Endometrial microvascular endothelial cells (primary cell): ENCODE measurements around the gene OVOL1. TPM values are rescaled to one million over a fixed set of nuclear protein-coding genes. Genes with fewer than 3 reads are reported as not detected.
"Not testable (repeated sequence)": the region's sequence is repeated elsewhere in the genome, so short reads cannot be mapped to it uniquely, and the experiment has no call there.

ENCODE experiments used
- in situ Hi-C: cut with HindIII; loops from 2 replicates; pipeline ENCODE4 v1.10.0; 2017; ENCODE audit warnings: low sequenced_read_pairs, low pct_unique_long_range_greater_than_20kb; ENCODE audit errors: inconsistent ontology term
- total RNA-seq: library from RNA; depleted of rRNA; stranded (reverse); fragments of >200 nt; gene quantifications from one replicate; pipeline ENCODE4 v1.2.3, GENCODE V29; 2015; ENCODE audit errors: inconsistent ontology term

Gene OVOL1
- total RNA-seq, 1 donor from 2014 or later = not detected

GRCh38 chr11:65808744-65809341 is 22.0 kb downstream of the OVOL1 start:
- in situ Hi-C loops = no loop called here

GRCh38 chr11:65809496-65809895 is 22.6 kb downstream of the OVOL1 start:
- in situ Hi-C loops = no loop called here

- in situ Hi-C loops = no loop called here
Measured at GRCh38 chr11:65810046-65810868, 23.4 kb downstream of the OVOL1 start.

GRCh38 chr11:65811764-65812475 is 25.1 kb downstream of the OVOL1 start:
- in situ Hi-C loops = no loop called here

GRCh38 chr11:65814131-65814985 is 27.5 kb downstream of the OVOL1 start:
- in situ Hi-C loops = no loop called here

GRCh38 chr11:65814986-65815565 is 28.2 kb downstream of the OVOL1 start:
- in situ Hi-C loops = no loop called here

- in situ Hi-C loops = no loop called here
Measured at GRCh38 chr11:65816696-65817095, 29.8 kb downstream of the OVOL1 start.

GRCh38 chr11:65817312-65817834 is 30.5 kb downstream of the OVOL1 start:
- in situ Hi-C loops = no loop called here

- in situ Hi-C loops = no loop called here
Measured at GRCh38 chr11:65817835-65818680, 31.2 kb downstream of the OVOL1 start.

- in situ Hi-C loops = no loop called here
Measured at GRCh38 chr11:65821107-65821506, 34.2 kb downstream of the OVOL1 start.

- in situ Hi-C loops = no loop called here
Measured at GRCh38 chr11:65822776-65823528, 36.1 kb downstream of the OVOL1 start.

- in situ Hi-C loops = no loop called here
Measured at GRCh38 chr11:65826984-65827735, 40.3 kb downstream of the OVOL1 start.

GRCh38 chr11:65829459-65829858 is 42.6 kb downstream of the OVOL1 start:
- in situ Hi-C loops = no loop called here

GRCh38 chr11:65832231-65832630 is 45.4 kb downstream of the OVOL1 start:
- in situ Hi-C loops = not testable (repeated sequence)

- in situ Hi-C loops = no loop called here
Measured at GRCh38 chr11:65833297-65834030, 46.6 kb downstream of the OVOL1 start, which contains the start of gene SNX32. Gene SNX32, plus strand, starts transcription at chr11:65833963. Its CDS starts 103 bp downstream, at chr11:65834066.

- in situ Hi-C loops = no loop called here
Measured at GRCh38 chr11:65834202-65834601, 47.3 kb downstream of the OVOL1 start.
